Epithelial cell of proximal tubule (primary cell): ENCODE data around the gene TEX22. TPM values are rescaled to one million over a fixed set of nuclear protein-coding genes. Genes with fewer than 3 reads are reported as not detected.

Experiments
- DNase-seq: peaks from one replicate; pipeline ENCODE4 v3.0.0-alpha.2; 2011; ENCODE audit warnings: low read depth
- H3K4me3 ChIP-seq: 2 replicates; pipeline ENCODE4 v1.5.1; 2011; ENCODE audit warnings: low read depth, mild to moderate bottlenecking, low read length
- CTCF ChIP-seq: conservative IDR thresholded peaks from 2 replicates; pipeline ENCODE4 v1.5.1; 2012; ENCODE audit warnings: low read depth, mild to moderate bottlenecking, low read length
- total RNA-seq: library from RNA; depleted of rRNA; stranded (reverse); fragments of >200 nt; gene quantifications from 2 replicates; pipeline ENCODE4 v1.2.3, GENCODE V29; 2015

Gene TEX22
- total RNA-seq, 1 donor from 2014 or later = 0.29 TPM

- no peak for TF ChIP-seq CTCF
- no peak overlapping the region for H3K4me3 ChIP-seq
- no peak for DNase-seq
Observed at GRCh38 chr14:105442125-105442524, 43.8 kb downstream of the TEX22 start.

- no peak overlapping the region for H3K4me3 ChIP-seq
- TF ChIP-seq CTCF = no peak
Observed at GRCh38 chr14:105442834-105443233, 44.5 kb downstream of the TEX22 start.

GRCh38 chr14:105444859-105445258, 46.5 kb downstream of the TEX22 start:
- no peak overlapping the region for H3K4me3 ChIP-seq
- DNase-seq = no peak
- TF ChIP-seq CTCF = no peak

More at GRCh38 chr14:105442834-105443233, 44.5 kb downstream of the TEX22 start:
- DNase-seq = no peak

- no peak for TF ChIP-seq CTCF
- H3K4me3 ChIP-seq = no peak overlapping the region
- DNase-seq = no peak
Observed at GRCh38 chr14:105445290-105445689, 47.0 kb downstream of the TEX22 start.

- no peak for DNase-seq
- no peak for TF ChIP-seq CTCF
- no peak overlapping the region for H3K4me3 ChIP-seq
Observed at GRCh38 chr14:105445901-105446845, 47.8 kb downstream of the TEX22 start.

GRCh38 chr14:105446971-105447370, 48.6 kb downstream of the TEX22 start:
- no peak overlapping the region for H3K4me3 ChIP-seq
- DNase-seq = no peak
- TF ChIP-seq CTCF = no peak
